ENCODE measurements around the gene C1orf167.

C1orf167 gene

DNA sequence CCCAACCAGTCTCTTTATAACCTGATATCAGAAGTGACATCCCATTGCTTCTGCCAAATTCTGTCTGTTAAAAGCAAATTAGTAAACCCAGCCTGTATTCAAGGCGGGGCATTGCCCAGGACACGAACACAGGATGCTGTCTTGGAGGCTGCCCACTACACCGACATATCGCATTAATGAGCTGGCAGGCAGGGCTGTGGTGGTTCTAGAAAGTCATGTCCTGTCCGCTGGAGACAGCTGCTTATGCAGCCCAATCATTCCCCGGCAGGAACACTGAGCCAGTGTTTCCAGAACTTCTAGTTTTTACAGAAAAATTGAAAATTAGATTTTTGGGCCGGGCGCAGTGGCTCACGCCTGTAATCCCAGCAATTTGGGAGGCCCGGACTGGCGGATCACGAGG lies 19.3 kb downstream of the C1orf167 start:
- TF ChIP-seq GATA2 (IDR thresholded peaks at IDR 0.05; ENCODE audit: low read depth, low read length), result no peak
- no peak for TF ChIP-seq GATA3 (IDR thresholded peaks at IDR 0.05; ENCODE audit: low read depth, low read length)

DNA sequence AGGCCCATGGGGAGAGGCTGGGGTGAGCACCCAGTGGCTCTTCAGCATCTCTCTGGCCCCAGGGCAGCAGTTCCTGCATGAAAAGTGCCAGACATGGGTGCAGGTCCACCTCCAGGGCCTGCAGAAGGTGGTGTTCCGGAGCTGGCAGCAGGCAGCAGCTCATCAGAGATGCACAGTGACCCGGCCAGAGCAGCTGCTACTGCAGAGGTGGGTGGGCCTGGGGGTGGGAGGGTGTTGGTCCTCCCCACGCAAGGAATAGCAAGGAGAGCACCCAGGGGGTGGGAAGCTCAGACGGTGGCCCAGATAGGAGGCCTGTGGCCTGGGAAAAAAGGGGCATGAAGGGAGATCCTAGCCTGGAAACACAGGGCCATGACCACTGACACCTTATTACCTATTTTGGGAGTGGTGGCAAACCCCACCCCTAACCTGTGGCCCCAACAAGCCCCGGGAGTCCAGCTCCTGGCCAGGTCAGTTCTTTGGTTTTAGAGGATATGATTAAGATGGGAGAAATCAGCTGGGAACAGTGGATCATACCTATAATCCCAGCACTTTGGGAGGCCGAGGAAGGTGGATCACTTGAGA lies 20.2 kb downstream of the C1orf167 start:
- no peak for TF ChIP-seq GATA3 (IDR thresholded peaks at IDR 0.05; ENCODE audit: low read depth, low read length)
- no peak for TF ChIP-seq GATA2 (IDR thresholded peaks at IDR 0.05; ENCODE audit: low read depth, low read length)

DNA sequence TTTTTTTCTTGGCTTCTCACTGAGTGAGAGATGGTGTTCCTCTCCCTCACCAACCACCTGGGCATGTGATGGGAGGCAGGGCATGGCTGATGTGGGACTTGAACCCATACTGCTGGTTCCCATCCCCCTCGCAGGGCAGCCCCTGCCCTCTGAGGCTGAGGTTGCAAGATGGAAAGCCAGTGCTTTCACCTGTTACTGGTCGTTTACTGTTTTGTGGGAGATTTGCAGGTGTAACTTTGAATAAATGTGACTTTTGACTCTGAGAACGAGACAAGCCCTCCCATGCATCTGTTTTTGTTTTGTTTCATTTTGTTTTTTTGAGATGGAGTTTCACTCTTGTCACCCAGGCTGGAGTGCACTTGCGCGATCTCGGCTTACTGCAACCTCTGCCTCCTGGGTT lies 21.6 kb downstream of the C1orf167 start:
- TF ChIP-seq GATA2 (IDR thresholded peaks at IDR 0.05; ENCODE audit: low read depth, low read length), result no peak
- TF ChIP-seq GATA3 (IDR thresholded peaks at IDR 0.05; ENCODE audit: low read depth, low read length), result no peak

DNA sequence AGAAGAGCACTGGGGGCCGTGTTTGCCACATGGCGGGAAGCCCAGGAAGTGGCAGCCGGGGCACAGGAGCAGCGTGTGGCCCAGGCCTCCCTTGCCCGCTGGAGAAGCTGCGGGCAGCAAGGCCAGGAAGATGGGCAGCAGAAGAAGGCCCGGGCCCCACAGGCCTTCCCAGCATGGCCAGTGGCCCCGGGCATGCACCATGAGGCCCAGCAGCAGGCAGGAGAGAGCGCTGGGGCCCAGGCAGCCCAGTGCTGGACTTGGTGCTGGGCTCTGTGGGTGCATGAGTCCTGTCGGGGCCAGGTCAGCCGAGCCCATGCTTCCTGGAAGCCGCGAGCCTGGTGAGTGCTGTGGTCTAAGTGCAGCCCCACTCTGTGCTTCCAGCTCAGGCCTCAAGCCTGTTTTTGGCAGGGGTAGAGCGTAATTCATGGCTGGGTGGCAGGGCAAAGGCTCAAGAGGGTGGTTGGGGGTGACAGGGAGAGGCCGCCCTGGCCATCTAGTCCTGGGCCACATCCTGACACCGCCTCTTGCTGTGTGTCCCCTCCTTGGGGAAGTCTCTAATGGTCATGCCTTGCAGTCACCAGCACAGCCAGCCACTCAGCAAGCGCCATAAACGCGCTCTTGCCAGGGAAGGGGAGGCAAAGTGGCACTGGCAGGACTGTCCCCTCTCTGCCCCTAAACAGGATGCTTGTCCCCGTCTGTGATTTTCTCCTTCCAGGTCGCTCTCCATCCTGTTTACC lies 22.4 kb downstream of the C1orf167 start:
- no peak for TF ChIP-seq GATA3 (IDR thresholded peaks at IDR 0.05; ENCODE audit: low read depth, low read length)
- no peak for TF ChIP-seq GATA2 (IDR thresholded peaks at IDR 0.05; ENCODE audit: low read depth, low read length)

DNA sequence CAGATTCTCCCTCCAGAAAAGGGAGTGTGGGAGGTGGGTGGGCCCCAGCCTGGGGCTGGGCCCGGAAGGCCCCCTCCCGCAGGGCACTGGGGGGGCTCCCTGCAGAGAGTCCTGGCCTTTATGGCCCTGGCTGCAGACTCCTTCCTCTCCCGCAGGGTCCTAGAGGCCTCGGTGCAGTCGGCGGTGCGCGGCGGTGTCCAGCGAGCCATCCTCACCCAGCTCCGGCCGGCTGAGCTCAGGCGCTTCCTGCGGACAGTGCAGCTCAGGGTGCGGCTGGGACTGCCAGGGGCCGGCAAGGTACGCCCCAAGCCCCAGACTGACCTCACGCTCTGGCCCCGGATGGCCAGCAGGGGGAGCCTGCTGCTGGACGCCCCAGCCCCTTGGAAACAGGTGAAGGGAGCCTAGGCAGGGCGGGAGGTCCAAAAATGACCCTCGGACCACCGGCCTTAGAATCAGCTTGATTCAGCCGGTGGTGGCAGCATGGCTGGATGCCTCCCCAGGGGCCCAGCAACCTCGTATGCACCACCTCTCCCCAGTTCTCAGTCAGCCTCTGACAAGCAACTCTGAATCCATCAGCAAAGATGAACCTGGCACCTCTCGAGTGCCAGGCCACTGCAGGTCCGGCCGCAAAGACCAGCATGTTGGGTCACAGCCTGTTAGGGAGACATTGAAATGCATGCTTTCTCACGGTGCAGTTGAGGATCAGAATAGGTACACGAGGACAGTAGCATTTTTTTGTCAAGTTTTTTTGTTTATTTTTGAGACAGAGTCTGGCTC lies 23.2 kb downstream of the C1orf167 start:
- TF ChIP-seq GATA2 (IDR thresholded peaks at IDR 0.05; ENCODE audit: low read depth, low read length), result no peak
- TF ChIP-seq GATA3 (IDR thresholded peaks at IDR 0.05; ENCODE audit: low read depth, low read length), result no peak

DNA sequence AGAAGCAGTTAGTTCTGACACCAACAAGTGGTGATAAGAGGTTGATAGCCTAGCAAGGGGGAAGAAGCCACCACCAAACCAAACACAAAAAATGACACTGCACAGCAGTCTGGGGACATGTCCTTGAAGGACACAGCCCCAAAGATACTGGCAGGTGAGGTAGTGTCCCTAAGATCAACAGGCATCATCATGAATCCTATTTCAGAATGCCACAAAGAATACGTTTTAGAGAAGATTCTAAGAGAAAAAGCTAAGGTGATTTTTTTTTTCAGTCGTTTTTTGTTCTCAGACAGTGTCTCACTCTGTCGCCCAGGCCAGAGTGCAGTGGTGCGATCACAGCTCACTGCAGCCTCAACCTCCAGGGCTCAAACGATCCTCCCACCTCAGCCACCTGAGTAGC lies 24.2 kb downstream of the C1orf167 start:
- TF ChIP-seq GATA2 (IDR thresholded peaks at IDR 0.05; ENCODE audit: low read depth, low read length), result no peak
- no peak for TF ChIP-seq GATA3 (IDR thresholded peaks at IDR 0.05; ENCODE audit: low read depth, low read length)

DNA sequence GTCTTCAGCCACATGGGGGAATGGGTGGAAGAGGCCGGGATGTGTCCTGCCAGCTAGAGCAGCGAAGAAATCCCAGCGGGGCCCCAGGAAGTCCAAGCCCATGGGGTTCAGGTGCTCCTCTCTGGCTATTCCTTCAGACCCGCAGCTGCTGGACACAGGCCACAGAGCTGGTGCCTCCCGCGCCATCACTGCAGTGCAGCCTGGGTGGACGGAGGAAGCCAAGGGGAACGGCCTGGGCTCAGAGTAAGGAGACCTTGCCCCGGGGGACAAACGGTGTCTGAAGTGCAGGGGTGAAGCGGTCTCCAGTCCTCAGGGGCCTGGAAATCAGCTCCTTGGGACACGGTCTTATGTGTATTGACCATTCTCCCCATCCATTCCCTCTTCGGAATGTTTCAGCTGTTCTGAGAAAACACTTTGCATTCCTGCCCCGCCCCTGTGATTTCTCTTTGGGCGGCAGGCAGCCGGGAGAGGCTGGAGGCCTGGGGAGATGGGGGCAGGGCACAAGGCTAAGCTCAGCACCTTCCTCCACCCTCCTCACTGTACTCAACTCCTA lies 25.3 kb downstream of the C1orf167 start:
- TF ChIP-seq GATA3 (IDR thresholded peaks at IDR 0.05; ENCODE audit: low read depth, low read length), result no peak
- no peak for TF ChIP-seq GATA2 (IDR thresholded peaks at IDR 0.05; ENCODE audit: low read depth, low read length)

DNA sequence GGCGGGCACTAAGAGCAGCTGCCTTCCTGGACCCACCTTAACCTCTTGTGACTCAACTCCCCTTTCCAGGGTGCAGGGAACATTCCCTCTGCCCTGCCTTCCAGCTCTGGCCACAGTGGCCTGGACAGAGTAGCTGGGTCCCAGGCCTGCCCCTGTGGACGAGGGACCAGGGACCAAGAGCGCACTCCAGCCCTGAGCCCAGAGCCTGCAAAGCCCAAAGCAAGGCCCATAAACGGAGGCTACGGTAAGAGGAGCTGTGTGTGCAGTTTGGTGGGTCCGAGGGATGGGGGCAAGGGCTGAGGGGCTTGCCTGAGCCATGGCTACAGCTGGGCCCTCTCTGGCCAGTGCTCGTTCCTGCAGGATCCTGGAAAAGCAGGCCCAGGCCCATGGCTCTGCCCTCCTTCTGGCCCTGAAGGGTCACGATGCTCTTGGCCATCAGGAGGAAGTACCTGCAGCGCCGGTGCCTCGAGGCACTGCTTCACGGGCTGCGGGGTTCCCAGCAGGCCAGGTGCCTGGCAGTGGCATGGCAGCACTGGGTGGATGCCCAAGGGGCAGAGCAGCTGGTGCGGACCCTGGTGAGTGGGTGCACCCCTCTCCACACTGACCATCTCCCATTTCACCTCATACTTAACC lies 25.9 kb downstream of the C1orf167 start:
- TF ChIP-seq GATA3 (IDR thresholded peaks at IDR 0.05; ENCODE audit: low read depth, low read length) (no peak), GATA2 (IDR thresholded peaks at IDR 0.05; ENCODE audit: low read depth, low read length) (no peak)

DNA sequence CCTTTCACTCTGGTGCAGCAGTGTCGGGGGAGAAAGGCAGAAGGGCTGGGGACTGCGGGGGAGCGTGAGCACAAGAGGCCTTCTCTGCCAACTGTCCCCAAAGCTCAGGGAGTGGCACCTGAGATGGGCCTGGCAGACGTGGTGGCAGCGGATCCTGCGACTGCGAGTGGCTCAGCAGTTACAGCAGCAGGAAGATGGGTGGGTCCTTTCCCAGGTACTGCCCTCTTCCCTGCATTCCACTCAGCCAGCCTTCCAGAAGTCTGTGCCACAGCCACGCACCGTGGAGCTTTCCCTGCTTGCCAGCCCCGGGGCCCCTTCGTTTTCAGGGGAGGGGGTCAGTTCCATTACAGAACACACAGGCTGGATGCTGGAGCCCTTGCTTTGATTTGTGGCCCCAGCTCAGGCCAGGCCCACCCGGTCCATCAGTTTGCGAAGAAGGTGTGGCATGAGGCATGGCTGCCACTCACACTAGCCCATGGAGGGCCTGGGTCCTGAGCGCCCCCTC lies 26.6 kb downstream of the C1orf167 start:
- TF ChIP-seq GATA2 (IDR thresholded peaks at IDR 0.05; ENCODE audit: low read depth, low read length) (no peak), GATA3 (IDR thresholded peaks at IDR 0.05; ENCODE audit: low read depth, low read length) (no peak)

DNA sequence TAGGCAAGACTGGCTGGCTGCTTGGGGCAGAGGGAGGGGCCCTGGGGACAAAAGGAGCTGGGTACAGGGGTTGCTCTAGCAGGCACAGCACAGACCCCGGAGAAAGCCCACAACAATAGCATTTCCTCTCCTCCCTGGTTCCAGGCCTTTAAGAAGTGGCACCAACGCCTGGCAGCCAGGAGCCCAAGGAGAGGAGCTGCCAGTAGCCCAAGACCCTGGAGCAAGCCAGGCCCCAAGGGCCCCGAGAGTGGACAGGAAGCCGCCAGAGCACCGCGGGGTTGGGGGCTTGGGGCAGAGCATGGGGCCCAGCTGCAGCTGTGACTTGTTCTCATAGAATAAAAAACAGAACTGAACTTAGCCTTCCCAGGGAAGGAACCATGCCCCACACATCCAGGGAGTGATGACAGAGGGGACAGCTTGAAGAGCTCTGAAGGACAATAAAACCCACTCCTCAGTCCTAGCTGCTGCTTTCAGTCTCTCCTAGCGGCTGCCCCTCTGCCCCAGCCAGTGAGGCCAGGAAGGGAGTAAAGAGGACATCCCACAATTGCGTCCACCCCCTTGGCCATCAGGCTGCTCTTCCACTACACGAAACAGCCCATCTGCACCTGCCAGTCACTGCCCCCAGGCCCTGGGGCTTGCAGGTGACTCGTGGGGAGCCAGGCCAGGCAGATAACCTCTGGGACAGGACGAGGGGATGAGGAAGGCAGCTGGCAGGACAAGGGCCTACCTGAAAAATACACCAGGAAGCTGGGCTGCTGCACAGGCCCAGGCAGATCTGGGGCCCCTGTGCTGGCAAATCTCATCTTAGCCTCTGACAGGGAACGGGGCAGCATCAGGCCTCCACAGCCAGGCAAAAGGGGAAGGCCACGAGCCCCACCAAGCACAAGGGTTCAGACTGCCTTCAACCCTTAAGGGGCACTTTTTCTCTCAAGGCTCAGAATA lies 27.4 kb downstream of the C1orf167 start:
- no peak for TF ChIP-seq GATA2 (IDR thresholded peaks at IDR 0.05; ENCODE audit: low read depth, low read length)
- TF ChIP-seq GATA3 (IDR thresholded peaks at IDR 0.05; ENCODE audit: low read depth, low read length), result no peak

DNA sequence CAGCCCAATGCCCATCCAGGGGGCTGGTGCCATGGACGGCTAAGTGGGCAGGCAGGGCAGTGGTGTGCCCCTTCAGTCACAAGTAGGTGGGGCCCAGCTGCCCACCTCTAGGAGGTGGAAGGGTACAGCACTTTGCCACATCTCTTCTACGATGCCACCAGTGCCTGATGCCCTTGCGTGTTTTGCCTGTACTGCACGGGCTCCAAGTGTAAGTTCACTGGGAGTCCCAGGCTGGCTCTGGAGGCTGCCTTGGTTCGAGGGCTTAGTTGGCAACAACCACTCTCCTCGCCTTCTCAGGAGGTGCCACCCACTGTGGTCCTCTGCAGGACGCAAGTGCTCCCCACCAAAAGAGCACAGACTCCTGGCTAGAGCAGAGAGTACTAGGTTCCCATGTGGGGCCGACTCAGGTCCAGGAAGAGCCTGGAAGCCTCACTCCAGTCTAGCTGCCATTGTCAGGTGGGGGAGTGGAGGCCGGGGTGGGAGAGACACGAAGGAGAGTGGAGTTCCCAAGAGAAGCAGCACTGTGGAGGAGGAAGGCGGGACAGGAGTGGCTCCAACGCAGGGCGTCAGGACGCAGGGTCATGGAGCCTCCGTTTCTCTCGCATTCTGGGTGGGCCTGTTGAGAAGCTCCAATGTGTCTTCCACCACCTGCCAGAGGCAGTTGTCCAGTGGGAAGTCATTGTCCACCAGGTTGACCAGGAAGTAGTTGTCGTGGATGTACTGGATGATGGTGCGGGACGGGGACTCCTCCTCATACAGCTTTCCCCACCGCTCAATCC lies 28.3 kb downstream of the C1orf167 start:
- TF ChIP-seq GATA2 (IDR thresholded peaks at IDR 0.05; ENCODE audit: low read depth, low read length), result no peak
- TF ChIP-seq GATA3 (IDR thresholded peaks at IDR 0.05; ENCODE audit: low read depth, low read length), result no peak

Data from SH-SY5Y (cell line).